ENCODE data around the gene CAPN15. TPM values are rescaled to one million over a fixed set of nuclear protein-coding genes. Genes with fewer than 3 reads are reported as not detected.
"Not testable (repeated sequence)": the region's sequence is repeated elsewhere in the genome, so short reads cannot be mapped to it uniquely, and the experiment has no call there.

CAPN15 gene
- polyA plus RNA-seq, 3 donors, result 20.4 to 31.4 (median 30.6) TPM

GRCh38 chr16:593406-593805 lies 65.9 kb downstream of the CAPN15 start:
- WGBS, 3 donors, result 29 to 90% (median 80%) methylated on average over 9 of the region's 9 CpGs
- no peak overlapping the region for H3K27ac ChIP-seq (ENCODE audit: low read depth, low read length)

GRCh38 chr16:593807-594206 lies 66.3 kb downstream of the CAPN15 start:
- WGBS, 3 donors, result 54 to 89% (median 87%) methylated on average over 16 of the region's 16 CpGs
- H3K27ac ChIP-seq (ENCODE audit: low read depth, low read length), result no peak overlapping the region

GRCh38 chr16:595094-595528 lies 67.6 kb downstream of the CAPN15 start:
- H3K27ac ChIP-seq (ENCODE audit: low read depth, low read length), result no peak overlapping the region
- WGBS, 3 donors, result 73 to 88% (median 87%) methylated on average over 17 to 18 of the region's 18 CpGs

GRCh38 chr16:595942-596735 lies 68.6 kb downstream of the CAPN15 start:
- WGBS, 3 donors, result 61 to 78% (median 66%) methylated on average over 34 of the region's 34 CpGs
- H3K27ac ChIP-seq (ENCODE audit: low read depth, low read length), result no peak overlapping the region

GRCh38 chr16:596736-597060 lies 69.2 kb downstream of the CAPN15 start:
- no peak overlapping the region for H3K27ac ChIP-seq (ENCODE audit: low read depth, low read length)
- 66 to 94% (median 92%) methylated on average over 12 of the region's 12 CpGs for WGBS, 3 donors

GRCh38 chr16:597655-598054 lies 70.1 kb downstream of the CAPN15 start:
- H3K27ac ChIP-seq (ENCODE audit: low read depth, low read length), result not testable (repeated sequence)
- 95 to 99% (median 98%) methylated on average over 6 to 7 of the region's 7 CpGs for WGBS, 3 donors

GRCh38 chr16:598823-599739 lies 71.6 kb downstream of the CAPN15 start:
- H3K27ac ChIP-seq (ENCODE audit: low read depth, low read length), result no peak overlapping the region

GRCh38 chr16:600781-601180 lies 73.3 kb downstream of the CAPN15 start:
- H3K27ac ChIP-seq (ENCODE audit: low read depth, low read length), result no peak overlapping the region
- WGBS, 3 donors, result 43 to 61% (median 59%) methylated on average over 7 of the region's 7 CpGs

More at GRCh38 chr16:598823-599739, 71.6 kb downstream of the CAPN15 start:
- 95 to 97% (median 96%) methylated on average over 39 to 43 of the region's 43 CpGs for WGBS, 3 donors

GRCh38 chr16:603933-604332 lies 76.4 kb downstream of the CAPN15 start:
- 68 to 76% (median 74%) methylated on average over 5 of the region's 5 CpGs for WGBS, 3 donors
- no peak overlapping the region for H3K27ac ChIP-seq (ENCODE audit: low read depth, low read length)

Other genes with a start within 250 kb of the CAPN15 start
- 10 to 100 TPM in 1 of 3 donors, 1 to 10 TPM in 1, under 1 TPM in 1; 0.22 to 78.0 (median 4.1) TPM for gene ARHGDIG, start 247.1 kb upstream of the CAPN15 start, polyA plus RNA-seq
- gene PDIA2, start 244.5 kb upstream of the CAPN15 start, polyA plus RNA-seq, result 100 to 1,000 TPM in 1 of 3 donors, 1 to 10 TPM in 2; 2.1 to 836 (median 6.5) TPM
- gene AXIN1, start 175.0 kb upstream of the CAPN15 start, polyA plus RNA-seq, result 10 to 100 TPM; 11.8 to 18.4 (median 15.8) TPM
- 10 to 100 TPM; 36.6 to 75.1 (median 70.4) TPM for gene MRPL28, start 157.2 kb upstream of the CAPN15 start, polyA plus RNA-seq
- gene PGAP6, start 145.7 kb upstream of the CAPN15 start, polyA plus RNA-seq, result 10 to 100 TPM; 33.2 to 53.3 (median 47.0) TPM
- 100 to 1,000 TPM in 2 of 3 donors, 10 to 100 TPM in 1; 30.1 to 223 (median 130) TPM for gene NME4, start 130.5 kb upstream of the CAPN15 start, polyA plus RNA-seq
- gene DECR2, start 125.8 kb upstream of the CAPN15 start, polyA plus RNA-seq, result 10 to 100 TPM; 11.9 to 22.8 (median 20.2) TPM
- gene RAB11FIP3, start 102.1 kb upstream of the CAPN15 start, polyA plus RNA-seq, result 10 to 100 TPM; 20.7 to 27.3 (median 21.9) TPM
- gene PRR35, start 32.7 kb downstream of the CAPN15 start, polyA plus RNA-seq, result under 1 TPM in 1 of 3 donors, not detected in 2; 0.20 TPM
- 1 to 10 TPM in 1 of 3 donors, under 1 TPM in 2; 0.22 to 1.3 (median 0.61) TPM for gene NHLRC4, start 39.3 kb downstream of the CAPN15 start, polyA plus RNA-seq
- 10 to 100 TPM; 36.6 to 47.7 (median 37.6) TPM for gene PIGQ, start 42.3 kb downstream of the CAPN15 start, polyA plus RNA-seq
- gene RAB40C, start 62.4 kb downstream of the CAPN15 start, polyA plus RNA-seq, result 10 to 100 TPM; 16.0 to 42.5 (median 21.2) TPM
- gene WFIKKN1, start 103.3 kb downstream of the CAPN15 start, polyA plus RNA-seq, result under 1 TPM; 0.25 to 0.85 (median 0.67) TPM
- gene METTL26, start 108.6 kb downstream of the CAPN15 start, polyA plus RNA-seq, result 100 to 1,000 TPM in 2 of 3 donors, 10 to 100 TPM in 1; 65.0 to 125 (median 109) TPM
- gene MCRIP2, start 114.1 kb downstream of the CAPN15 start, polyA plus RNA-seq, result 10 to 100 TPM; 23.6 to 57.6 (median 42.6) TPM
- gene WDR90, start 121.7 kb downstream of the CAPN15 start, polyA plus RNA-seq, result 10 to 100 TPM; 12.1 to 14.8 (median 13.7) TPM
- 100 to 1,000 TPM in 1 of 3 donors, 10 to 100 TPM in 2; 67.7 to 107 (median 85.5) TPM for gene RHOT2, start 140.4 kb downstream of the CAPN15 start, polyA plus RNA-seq
- under 1 TPM in 2 of 3 donors, not detected in 1; 0.59 to 0.71 TPM for gene RHBDL1, start 148.0 kb downstream of the CAPN15 start, polyA plus RNA-seq
- gene STUB1, start 152.7 kb downstream of the CAPN15 start, polyA plus RNA-seq, result 100 to 1,000 TPM in 2 of 3 donors, 10 to 100 TPM in 1; 85.4 to 145 (median 139) TPM
- gene JMJD8, start 156.6 kb downstream of the CAPN15 start, polyA plus RNA-seq, result 10 to 100 TPM; 36.8 to 77.7 (median 44.9) TPM
- 1 to 10 TPM; 3.8 to 7.4 (median 5.1) TPM for gene WDR24, start 162.7 kb downstream of the CAPN15 start, polyA plus RNA-seq
- gene FBXL16, start 178.1 kb downstream of the CAPN15 start, polyA plus RNA-seq, result 1 to 10 TPM in 1 of 3 donors, under 1 TPM in 2; 0.22 to 2.5 (median 0.37) TPM
- gene METRN, start 187.4 kb downstream of the CAPN15 start, polyA plus RNA-seq, result 10 to 100 TPM; 21.3 to 34.1 (median 22.2) TPM
- 10 to 100 TPM; 10.1 to 33.4 (median 26.0) TPM for gene ANTKMT, start 193.4 kb downstream of the CAPN15 start, polyA plus RNA-seq
- 1 to 10 TPM in 1 of 3 donors, under 1 TPM in 2; 0.42 to 2.1 (median 0.98) TPM for gene CCDC78, start 198.7 kb downstream of the CAPN15 start, polyA plus RNA-seq
- gene HAGHL, start 199.4 kb downstream of the CAPN15 start, polyA plus RNA-seq, result 1 to 10 TPM; 2.0 to 2.6 (median 2.5) TPM
- 10 to 100 TPM; 16.0 to 23.7 (median 19.0) TPM for gene CIAO3, start 213.3 kb downstream of the CAPN15 start, polyA plus RNA-seq
- 10 to 100 TPM in 2 of 3 donors, under 1 TPM in 1; 0.49 to 14.2 (median 13.2) TPM for gene MSLN, start 233.0 kb downstream of the CAPN15 start, polyA plus RNA-seq